ENCODE measurements around the gene MED13L. TPM values are rescaled to one million over a fixed set of nuclear protein-coding genes. Genes with fewer than 3 reads are reported as not detected.

The MED13L gene
- polyA plus RNA-seq, 1 donor (not counting 4 experiments of a cell fraction or from before 2014, with no cell fraction given) = 31.7 TPM

GRCh38 chr12:116006141-116006540 lies 271.4 kb downstream of the MED13L start:
- no peaks in the 10 kb centered on the region for H3K79me2 ChIP-seq (ENCODE audit: control insufficient read depth, insufficient read depth, low read length)
- H3K9me3 ChIP-seq (ENCODE audit: control insufficient read depth, low read depth, low read length) = no peaks in the 10 kb centered on the region
- H2AFZ ChIP-seq (ENCODE audit: control insufficient read depth, low read length) = no peak overlapping the region
- dilution Hi-C loops (cut with MboI; ENCODE audit: extremely low pct_ligation_motif_present, low sequenced_read_pairs) = no loop called here
- no peaks in the 10 kb centered on the region for H4K20me1 ChIP-seq (ENCODE audit: control insufficient read depth, extremely low read depth, insufficient read depth, low read length)
- no peak for DNase-seq (ENCODE audit: low read depth, low spot score)
- no peaks in the 10 kb centered on the region for H3K9me1 ChIP-seq (ENCODE audit: control insufficient read depth, extremely low read depth, insufficient read depth, low read length)
- H3K4me3 ChIP-seq (ENCODE audit: control insufficient read depth in 2 of 3, extremely low read depth in 1 of 3, insufficient read depth in 2 of 3, low read depth in 1 of 3, low read length in 3 of 3) = no peak overlapping the region
- H3K27me3 ChIP-seq (ENCODE audit: control insufficient read depth, extremely low read depth, insufficient read depth, low read length) = no peaks in the 10 kb centered on the region
- no peak overlapping the region for H3K27ac ChIP-seq (ENCODE audit: control insufficient read depth, insufficient read depth, low read length)
- no peaks in the 10 kb centered on the region for H3K4me1 ChIP-seq (ENCODE audit: control insufficient read depth, extremely low read depth, insufficient read depth, low read length)
- H3K36me3 ChIP-seq (ENCODE audit: control insufficient read depth in 2 of 2, extremely low read depth in 1 of 2, insufficient read depth in 2 of 2, low read length in 2 of 2) = peaks cover 18 to 25% of the 10 kb centered on the region in 2 experiments
- no peak for TF ChIP-seq CTCF (optimal IDR thresholded peaks at IDR 0.05 in 1 of 3, IDR thresholded peaks at IDR 0.05 in 1 of 3, conservative IDR thresholded peaks at IDR 0.05 in 1 of 3; ENCODE audit: extremely low read depth in 1 of 3, insufficient read depth in 2 of 3, low read length in 3 of 3)
- no peak overlapping the region for H3K4me2 ChIP-seq (ENCODE audit: control insufficient read depth, extremely low read depth, insufficient read depth, low read depth, low read length)
- no peak overlapping the region for H3K9ac ChIP-seq (ENCODE audit: control insufficient read depth, extremely low read depth, insufficient read depth, low read length)
- no peak for FAIRE-seq

- H4K20me1 ChIP-seq (ENCODE audit: control insufficient read depth, extremely low read depth, insufficient read depth, low read length) = no peaks in the 10 kb centered on the region
- H3K4me3 ChIP-seq (ENCODE audit: control insufficient read depth in 2 of 3, extremely low read depth in 1 of 3, insufficient read depth in 2 of 3, low read depth in 1 of 3, low read length in 3 of 3) = no peak overlapping the region
- no peak for FAIRE-seq
- no peak for TF ChIP-seq EZH2 (IDR thresholded peaks at IDR 0.05; ENCODE audit: low read length)
- no peak for TF ChIP-seq CTCF (optimal IDR thresholded peaks at IDR 0.05 in 1 of 3, IDR thresholded peaks at IDR 0.05 in 1 of 3, conservative IDR thresholded peaks at IDR 0.05 in 1 of 3; ENCODE audit: extremely low read depth in 1 of 3, insufficient read depth in 2 of 3, low read length in 3 of 3)
- no peak overlapping the region for H2AFZ ChIP-seq (ENCODE audit: control insufficient read depth, low read length)
- H3K9me1 ChIP-seq (ENCODE audit: control insufficient read depth, extremely low read depth, insufficient read depth, low read length) = no peaks in the 10 kb centered on the region
- dilution Hi-C loops (cut with MboI; ENCODE audit: extremely low pct_ligation_motif_present, low sequenced_read_pairs) = no loop called here
- no peak overlapping the region for H3K27ac ChIP-seq (ENCODE audit: control insufficient read depth, insufficient read depth, low read length)
- no peaks in the 10 kb centered on the region for H3K79me2 ChIP-seq (ENCODE audit: control insufficient read depth, insufficient read depth, low read length)
- H3K27me3 ChIP-seq (ENCODE audit: control insufficient read depth, extremely low read depth, insufficient read depth, low read length) = no peaks in the 10 kb centered on the region
- H3K36me3 ChIP-seq (ENCODE audit: control insufficient read depth in 2 of 2, extremely low read depth in 1 of 2, insufficient read depth in 2 of 2, low read length in 2 of 2) = peaks cover 7 to 9% of the 10 kb centered on the region in 2 experiments
- no peak overlapping the region for H3K9ac ChIP-seq (ENCODE audit: control insufficient read depth, extremely low read depth, insufficient read depth, low read length)
- H3K4me1 ChIP-seq (ENCODE audit: control insufficient read depth, extremely low read depth, insufficient read depth, low read length) = no peaks in the 10 kb centered on the region
- no peak overlapping the region for H3K4me2 ChIP-seq (ENCODE audit: control insufficient read depth, extremely low read depth, insufficient read depth, low read depth, low read length)
- no peak for DNase-seq (ENCODE audit: low read depth, low spot score)
- H3K9me3 ChIP-seq (ENCODE audit: control insufficient read depth, low read depth, low read length) = no peaks in the 10 kb centered on the region
Measured at GRCh38 chr12:116002890-116003536, 274.5 kb downstream of the MED13L start.

Measured in keratinocyte (primary cell).